Activated CD4-positive, alpha-beta T cell treated with anti-CD3 and anti-CD28 coated beads for 48 hours (primary cell): ENCODE measurements around the gene B4GALNT4.
"Not testable (repeated sequence)": the region's sequence is repeated elsewhere in the genome, so short reads cannot be mapped to it uniquely, and the experiment has no call there.

ENCODE experiments used
- DNase-seq: peaks from one replicate; pipeline ENCODE4 v3.0.0-alpha.2; 2020

The B4GALNT4 gene

DNA sequence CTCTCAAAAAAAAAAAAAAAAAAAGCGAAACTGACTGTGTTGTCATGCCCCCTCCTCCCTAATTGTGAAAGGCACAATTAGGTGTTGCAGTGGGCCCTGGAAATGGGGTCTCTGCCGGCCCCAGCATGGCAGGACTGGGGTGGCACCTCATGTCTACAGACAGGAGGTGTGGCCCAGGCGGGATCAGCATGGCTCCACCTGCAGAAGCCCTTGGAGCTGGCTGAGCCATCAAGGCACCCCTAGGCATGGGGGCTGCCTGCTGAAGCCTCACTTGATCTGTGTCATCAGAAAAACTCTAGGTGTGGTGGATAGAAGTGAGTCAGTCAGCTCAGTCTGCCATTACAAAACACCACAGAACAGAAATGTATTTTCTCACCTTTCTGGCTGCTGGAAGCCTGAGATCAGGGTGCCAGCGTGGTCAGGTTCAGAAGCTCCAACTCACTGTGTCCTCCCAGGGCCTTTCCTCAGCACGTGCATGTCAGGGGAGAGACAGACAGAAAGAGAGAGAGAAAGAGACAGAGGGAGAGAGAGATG is 10.1 kb upstream of the B4GALNT4 start:
- DNase-seq, result peak; percentile 59

DNA sequence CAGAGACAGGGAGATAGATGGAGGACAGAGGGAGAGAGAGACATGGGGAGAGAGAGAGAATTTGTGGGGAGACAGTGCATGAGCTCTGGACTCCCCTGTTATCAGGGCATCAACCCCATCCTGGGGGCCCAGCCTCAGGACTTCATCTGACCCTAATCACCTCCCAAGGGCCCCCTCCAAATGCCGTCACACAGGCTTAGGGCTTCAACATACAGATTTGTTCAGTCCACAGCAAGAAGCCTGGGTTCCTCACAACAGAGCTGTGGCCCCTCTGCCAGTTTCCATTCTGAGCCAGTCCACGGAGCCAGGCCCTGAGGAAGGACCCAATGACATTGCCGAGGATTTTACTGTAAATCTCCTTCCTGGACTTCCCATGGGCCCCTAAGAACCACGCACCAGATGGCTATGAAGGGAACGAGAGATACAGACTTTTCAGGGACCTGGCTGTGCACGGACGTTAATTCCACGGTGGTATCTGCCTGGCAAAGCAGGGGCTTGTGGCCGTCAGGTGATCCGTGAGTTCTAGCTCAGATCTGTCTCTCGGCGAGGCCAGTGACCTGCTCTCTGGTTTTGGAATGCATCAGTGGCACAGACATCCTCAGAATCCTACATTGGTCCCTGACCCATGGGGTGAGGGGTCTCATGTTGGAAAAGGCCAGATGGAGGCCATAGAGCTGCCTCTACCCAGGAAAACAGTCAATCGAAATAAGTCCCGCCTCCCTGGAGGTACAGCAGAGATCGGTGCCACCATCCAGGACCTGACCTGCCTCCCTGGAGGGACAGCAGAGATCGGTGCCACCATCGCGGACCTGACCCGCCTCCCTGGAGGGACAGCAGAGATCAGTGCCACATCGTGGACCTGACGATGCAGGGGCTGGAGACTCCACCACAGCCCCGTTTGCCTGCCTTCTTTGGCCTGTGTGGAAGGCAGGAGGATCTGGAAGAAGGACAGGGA is 8.7 kb upstream of the B4GALNT4 start:
- DNase-seq, result no peak

DNA sequence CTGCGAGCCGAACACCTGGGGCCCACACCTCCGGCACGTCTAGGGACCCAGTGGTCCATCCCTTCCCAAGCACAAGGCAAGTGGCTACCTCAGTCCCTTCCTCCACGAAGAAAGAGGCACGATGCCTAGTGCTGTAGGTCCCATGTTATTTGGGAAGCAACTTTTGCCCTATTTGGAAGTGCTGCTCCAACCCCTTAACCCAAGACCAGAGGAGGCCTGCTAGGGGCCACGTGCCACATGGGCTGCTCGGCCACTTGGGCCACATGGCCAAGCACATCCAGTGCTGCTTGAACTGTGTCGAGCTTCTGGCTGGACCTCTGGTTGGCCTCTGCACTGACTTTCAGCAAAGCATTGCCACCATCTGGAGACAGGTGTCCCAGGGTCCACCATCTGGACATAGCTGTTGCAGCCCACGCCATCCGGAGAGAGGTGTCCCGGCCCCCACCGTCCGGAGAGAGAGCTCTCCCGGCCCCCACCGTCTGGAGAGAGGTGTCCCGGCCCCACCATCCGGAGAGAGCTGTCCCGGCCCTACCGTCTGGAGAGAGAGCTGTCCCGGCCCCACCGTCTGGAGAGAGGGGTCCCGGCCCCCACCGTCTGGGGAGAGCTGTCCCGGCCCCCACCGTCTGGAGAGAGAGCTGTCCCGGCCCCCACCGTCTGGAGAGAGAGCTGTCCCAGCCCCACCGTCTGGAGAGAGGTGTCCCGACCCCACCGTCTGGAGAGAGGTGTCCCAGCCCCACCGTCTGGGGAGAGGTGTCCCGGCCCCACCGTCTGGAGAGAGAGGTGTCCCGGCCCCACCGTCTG is 6.5 kb upstream of the B4GALNT4 start:
- DNase-seq, result no peak

DNA sequence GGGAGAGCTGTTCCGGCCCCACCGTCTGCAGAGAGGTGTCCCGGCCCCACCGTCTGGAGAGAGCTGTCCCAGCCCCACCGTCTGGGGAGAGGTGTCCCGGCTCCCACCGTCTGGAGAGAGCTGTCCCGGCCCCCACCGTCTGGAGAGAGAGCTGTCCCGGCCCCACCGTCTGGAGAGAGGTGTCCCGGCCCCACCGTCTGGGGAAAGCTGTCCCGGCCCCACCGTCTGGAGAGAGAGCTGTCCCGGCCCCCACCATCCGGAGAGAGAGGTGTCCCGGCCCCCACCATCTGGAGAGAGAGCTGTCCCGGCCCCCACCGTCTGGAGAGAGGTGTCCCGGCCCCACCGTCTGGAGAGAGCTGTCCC is 5.9 kb upstream of the B4GALNT4 start:
- DNase-seq, result not testable (repeated sequence)

DNA sequence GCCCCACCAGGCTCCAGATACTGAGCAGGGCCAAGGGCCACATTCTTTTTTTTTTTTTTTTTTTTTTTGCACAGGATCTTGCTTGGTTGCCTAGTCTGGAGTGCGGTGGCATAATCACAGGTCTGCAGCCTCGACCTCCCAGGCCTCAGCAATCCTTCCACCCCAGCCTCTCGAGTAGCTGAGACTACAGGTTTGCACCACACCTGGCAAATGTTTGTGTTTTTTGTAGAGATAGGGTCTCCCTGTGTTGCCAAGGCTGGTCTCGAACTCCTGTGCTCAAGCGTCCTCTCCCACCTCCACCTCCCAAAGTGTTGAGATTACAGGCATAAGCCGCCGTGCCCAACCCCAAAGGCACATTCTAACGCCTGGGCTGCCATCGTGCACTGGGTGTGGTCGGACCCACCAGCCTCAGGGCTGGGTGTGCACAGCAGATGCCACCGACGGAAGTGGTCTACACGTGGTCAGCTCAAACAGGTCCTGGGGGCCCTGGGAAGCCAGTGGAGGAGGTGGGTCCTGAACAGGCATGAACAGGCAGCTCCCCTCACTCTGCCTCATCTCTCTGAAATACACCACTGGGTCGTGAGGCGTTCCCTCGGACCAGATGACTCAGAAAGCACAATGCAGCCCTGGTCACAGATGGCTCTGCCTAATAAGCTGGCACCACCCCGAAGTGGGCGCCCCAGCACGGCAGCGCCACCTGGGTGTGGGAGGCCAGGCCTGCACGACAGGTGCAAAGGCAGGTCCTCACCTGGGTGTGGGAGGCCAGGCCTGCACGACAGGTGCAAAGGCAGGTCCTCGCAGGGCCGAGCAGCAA is 5.1 kb upstream of the B4GALNT4 start:
- DNase-seq, result peak; percentile 73

DNA sequence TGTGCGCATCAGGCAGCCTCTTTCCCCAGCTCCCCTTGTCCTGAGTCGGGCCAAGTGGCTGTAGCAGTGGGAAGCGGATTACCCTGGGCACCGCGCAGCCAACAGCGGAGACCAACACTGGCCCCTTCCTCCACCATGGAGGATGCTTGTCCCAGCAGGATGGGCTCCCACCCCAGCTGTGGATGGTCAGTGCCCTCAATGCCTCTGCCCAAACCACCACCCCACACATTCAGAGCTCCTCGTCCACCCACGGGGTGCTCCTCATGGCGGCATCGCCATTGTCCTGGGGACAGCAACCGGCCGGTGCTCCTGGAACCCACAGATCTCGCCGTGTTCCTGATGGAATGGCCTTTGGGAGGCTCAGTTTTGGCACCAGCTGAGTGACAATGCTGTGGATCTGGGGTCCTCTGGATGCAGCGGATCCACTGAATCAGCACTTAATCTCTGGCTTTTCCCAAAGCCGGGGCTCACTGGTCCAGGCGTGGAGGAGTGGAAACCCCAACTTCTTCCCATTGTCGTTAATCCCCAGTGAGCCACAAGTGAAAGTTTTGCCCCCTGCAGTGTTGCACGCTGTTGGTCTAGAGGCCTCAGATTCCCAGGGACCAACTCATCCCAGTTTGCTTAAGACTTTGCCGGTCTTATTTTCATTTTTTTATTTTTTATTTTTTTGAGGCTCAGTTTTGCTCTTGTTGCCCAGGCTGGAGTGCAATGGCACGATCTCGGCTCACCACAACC is 4.1 kb upstream of the B4GALNT4 start:
- no peak for DNase-seq

DNA sequence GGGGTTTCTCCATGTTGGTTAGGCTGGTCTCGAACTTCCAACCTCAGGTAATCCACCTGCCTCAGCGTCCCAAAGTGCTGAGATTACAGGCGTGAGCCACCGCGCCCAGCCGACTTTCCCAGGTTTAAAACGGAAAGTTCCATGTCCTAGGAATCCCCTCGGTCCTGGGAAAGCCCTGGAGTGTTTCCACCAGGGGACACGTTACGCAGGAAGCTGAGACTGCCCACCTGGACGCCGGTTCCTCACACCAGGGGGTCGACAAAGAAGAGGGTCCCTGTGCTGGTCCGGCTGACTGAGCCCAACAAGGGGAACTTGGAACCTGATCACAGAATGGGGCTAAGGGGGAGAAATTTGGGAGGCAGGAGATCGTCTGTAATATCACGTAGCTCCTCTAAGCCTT is 3.5 kb upstream of the B4GALNT4 start:
- DNase-seq, result no peak

DNA sequence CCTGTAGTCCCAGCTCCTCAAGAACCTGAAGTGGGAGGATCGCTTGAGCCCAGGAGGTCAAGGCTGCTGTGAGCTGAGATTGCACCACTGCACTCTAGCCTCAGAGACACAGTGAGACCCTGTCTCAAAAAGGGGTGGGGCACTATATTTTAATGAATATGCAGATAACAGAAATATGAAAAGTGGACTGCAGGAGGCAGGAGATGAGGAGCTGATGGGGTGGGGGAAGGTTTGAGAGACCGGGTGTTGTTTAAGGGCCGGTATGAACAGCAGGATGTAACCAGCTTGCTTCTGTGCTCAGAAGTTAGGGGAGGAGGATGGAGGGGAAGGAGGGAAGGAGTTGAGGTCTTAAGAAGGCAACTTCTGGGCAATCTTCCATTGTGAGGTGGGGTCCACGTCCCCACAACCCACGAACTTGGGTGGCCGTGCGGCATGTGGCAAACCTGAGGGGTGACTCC is 1.3 kb upstream of the B4GALNT4 start:
- no peak for DNase-seq

DNA sequence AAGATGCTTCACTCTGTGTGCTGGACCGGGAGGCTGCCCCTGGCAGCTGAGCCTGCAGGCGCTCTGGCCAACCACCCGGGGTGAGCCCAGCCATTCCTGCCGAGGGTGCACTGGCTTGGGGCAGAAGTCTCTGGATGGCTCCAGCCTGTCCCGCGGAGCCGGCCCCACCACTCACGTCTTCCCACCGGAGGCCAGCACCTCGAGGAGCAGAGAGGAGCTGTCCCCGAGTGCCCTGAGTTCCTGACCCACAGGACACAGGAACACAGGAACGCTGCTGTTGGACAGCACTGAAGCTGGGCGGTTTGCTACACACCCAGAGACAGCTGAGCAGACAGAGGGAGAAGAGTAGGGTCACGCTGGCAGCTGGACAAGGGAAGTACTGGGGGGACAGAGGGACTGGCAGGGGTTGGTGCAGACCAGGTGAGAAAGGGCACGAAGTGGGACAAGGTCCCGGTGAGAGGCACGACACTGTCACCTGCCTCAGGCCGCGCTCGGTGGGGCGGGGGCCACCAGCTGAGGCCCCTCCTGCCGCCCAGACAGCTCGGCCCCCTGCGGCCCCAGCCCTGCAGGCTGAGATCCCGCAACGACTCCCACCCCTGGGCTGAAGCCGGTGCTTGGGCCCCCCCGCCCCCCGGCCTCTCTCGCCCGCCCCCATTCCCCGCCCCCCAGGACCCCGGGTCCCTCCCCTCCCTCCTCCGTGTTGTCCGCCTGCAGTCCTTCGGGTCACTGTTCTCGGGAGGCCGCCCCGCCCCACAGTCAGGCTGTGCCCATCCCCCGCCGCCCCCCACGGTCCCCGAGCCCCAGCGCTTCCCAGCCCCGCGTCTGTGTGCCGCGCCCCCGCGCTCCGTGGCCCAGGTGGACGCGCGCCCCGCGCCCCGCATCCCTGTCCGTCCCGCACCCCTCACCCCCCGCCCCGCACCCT is 624 bp upstream of the B4GALNT4 start:
- no peak for DNase-seq

DNA sequence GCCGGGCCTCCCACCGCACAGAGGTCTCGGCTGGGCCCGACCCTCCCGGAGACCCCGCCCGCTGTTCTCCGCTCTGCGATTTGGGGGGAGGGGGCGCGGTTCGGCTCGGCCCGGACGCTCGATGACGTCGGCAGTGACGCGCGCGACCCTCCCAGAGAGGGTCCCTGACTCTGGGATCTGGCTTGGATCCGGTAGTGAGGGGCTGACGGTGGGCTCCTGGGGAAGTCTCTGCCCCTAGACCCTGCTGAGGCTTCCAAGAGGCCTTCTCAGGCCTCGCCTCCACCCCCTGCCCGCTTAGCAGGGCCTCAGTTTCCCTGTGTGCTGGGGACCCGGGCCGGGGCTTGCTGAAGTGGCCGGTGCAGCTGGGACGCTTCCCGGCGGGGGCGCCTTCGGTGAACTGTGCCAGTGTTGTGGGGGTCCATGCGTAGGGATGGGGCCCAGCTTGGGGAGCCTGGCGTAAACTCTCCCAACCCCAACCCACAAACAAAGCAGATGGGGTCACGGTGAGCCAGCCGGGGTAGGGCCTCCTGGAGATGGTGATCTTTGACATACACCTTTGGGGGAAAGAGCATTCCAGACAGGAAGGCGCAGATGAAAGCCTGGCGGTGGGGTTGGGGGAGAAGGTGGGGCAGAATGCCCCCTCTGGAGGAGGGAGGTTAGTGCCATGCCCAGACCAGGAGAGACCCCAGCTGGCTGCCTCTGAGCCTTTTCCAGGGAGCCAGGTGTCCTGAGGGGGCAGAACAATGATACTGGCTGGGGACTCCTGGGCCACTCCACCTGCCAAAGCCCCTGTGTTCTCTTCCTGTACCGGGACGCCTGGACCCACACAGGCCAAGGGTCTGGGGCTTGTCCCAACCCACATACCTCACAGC is 1.0 kb downstream of the B4GALNT4 start:
- DNase-seq, result no peak

DNA sequence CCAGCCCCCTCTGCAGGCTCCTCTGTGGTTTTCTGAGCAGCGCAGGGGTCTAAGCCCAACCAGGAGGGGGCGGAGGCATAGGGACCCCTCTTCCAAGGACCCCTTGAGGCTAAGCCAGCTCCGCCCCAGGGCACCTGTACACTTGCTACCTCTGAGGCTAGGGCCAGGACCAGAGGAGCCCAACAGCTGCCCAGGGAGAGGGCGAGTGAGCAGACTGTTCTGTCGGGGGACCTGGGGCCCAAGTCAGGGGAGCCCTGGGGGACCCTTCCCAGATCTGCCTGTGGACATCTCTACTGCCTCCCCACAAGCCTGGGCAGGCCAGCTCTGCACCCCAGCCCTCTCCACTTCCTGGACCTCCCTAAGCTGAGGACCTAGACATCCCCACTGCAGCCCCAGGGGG is 1.8 kb downstream of the B4GALNT4 start:
- DNase-seq, result no peak

DNA sequence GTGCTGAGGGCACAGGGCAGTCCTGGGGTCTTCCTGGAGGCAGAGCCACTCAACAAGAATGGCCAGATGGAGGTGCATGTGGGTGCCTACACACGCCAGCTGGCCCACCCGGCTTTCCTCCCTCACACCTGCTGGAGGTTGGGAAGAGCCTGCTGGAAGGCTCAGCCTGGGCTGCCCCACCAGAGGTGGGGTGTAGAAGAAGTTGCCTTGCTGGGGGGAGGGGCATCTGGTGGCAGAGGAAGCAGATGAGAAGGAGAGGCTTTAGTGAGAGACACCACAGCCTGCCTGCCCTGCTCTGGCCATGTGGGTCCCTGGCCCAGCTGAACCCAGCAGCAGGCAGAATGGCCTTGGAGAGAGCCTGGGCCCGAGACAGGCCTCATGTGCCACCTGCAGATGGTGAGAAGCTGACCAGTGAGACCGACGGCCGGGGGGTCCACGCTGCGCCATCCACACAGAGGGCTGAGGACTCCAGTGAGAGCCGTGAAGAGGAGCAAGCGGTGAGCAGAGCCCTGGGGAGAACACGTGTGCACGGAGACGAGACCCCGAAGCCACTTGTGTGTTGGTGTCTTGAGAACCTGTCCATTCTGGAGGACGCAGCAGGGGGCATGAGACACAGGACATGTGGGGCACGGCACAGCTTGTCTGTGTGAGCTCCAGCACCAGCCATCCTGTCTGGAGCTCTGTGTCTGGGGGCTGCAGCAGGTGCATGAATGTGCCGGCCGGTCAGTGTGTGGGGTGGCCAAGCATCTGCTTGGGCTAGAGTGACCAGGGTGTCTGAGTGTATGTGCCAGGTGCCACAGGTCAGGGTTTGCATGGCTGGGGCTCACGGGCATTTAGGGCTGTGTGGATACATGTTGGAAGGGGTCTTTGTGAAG is 2.7 kb downstream of the B4GALNT4 start:
- DNase-seq, result no peak

DNA sequence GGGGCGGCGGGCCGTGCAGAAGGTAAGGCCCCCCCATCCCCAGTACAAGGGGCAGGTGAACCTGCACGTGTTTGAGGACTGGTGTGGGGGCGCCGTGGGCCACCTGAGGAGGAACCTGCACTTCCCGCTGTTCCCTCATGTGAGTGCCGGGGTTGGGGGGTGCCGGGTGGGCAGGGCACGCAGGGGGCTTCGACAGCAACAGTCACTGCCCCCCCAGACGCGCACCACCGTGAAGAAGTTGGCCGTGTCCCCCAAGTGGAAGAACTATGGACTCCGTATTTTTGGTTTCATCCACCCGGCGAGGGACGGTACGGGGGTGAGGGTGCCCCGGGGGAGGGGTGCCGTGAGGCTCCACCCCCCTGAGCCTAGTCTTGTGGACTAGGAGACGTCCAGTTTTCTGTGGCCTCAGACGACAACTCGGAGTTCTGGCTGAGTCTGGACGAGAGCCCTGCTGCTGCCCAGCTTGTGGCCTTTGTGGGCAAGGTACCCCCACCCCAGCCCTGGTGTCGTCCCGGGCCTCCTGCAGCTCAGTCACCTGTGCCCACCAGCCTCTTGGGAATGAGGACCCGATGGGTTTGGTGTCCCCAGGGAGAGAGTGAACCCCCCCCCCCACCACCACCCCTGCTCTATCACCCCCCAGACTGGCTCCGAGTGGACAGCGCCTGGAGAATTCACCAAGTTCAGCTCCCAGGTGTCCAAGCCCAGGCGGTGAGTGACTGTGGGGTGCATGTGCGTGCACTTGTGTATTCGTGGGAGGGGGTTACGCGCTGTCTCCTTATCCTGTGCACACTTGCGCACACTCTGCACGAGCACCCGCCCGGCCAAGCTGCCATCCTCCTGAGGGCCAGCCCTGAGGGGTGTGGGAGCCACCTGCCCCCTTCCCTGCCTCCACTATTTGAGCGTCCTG is 3.8 kb downstream of the B4GALNT4 start:
- DNase-seq, result no peak

DNA sequence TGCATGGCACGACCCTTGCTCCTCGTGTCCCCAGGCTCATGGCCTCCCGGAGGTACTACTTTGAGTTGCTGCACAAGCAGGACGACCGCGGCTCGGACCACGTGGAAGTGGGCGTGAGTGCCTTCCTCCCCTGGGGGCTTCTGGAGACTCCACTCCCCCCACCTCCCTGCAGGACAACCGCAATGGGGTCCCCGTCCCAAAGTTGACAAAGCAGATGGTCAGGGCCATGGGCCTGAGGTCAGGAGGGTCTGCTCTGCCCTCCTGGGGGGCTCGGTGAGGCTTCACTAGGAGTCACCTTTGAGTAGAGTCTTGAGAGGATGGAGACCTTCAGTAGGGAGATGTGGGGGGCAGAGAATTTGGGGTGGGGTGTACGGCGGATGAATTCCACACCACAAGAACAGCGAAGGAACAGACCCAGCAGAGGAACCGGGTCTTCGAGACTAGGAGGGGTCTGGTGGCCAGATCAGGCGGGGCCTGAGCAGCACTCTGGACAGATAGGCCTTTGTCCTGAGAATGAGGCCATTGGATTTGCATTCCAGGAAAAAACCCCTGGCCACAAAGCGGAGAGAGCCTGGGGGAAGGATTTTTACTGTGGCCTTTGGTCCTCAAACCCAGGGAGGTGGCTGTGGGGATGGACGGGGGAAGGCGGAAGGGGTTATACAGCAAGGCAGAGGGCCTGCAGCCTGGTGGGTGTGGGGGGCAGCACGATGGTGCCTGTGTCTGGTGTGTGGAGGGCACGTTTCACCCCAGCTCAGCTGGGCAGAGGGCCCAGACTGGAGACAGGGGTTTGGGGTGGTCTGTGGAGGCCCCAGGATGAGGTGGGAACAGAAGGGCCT is 4.6 kb downstream of the B4GALNT4 start:
- no peak for DNase-seq

DNA sequence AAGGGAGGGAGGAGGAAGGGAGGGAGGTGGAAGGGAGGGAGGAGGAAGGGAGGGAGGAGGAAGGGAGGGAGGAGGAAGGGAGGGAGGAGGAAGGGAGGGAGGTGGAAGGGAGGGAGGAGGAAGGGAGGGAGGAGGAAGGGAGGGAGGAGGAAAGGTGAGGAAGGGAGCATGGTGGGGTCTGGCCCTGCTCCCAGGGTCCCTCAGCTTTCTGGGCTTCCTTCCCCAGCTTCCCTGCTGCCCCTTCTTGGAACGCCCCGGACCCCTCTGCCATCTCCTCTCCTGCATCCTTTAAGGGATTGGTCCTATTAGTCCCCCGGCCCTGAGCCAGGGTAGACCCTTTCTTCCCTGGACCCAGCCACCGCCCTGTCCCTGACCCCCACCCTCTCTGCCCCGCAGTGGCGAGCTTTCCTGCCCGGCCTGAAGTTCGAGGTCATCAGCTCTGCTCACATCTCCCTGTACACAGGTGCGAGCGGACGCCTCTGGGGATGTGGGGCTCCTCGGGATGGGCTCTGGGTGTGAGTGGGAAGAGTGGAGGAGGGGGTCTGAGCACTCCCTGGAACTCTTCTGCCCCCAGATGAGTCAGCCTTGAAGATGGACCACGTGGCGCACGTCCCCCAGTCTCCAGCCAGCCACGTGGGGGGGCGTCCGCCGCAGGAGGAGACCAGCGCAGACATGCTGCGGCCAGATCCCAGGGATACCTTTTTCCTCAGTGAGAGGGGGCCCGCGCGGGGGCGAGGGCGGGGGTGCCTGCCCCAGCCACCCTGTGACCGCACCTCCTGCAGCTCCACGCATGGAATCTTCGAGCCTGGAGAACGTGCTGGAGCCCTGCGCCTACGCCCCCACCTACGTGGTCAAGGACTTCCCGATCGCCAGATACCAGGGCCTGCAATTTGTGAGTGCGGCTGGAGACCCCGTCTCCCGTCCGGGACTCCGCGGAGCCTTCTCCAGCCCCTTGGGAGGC is 6.0 kb downstream of the B4GALNT4 start:
- DNase-seq, result no peak
